Breast epithelium (tissue), 4 donors: ENCODE data around the gene SP140. TPM values are rescaled to one million over a fixed set of nuclear protein-coding genes. Genes with fewer than 3 reads are reported as not detected.

Source experiments
- DNase-seq, 2 donors: peaks; one replicate each; pipeline ENCODE4 v3.0.0-alpha.2; 2019; ENCODE audit warnings: low spot score in 2 of 2
- H3K27ac ChIP-seq, 2 donors: fragments of 200-600 bp; sonication (generic) in 1 of 2; one replicate each; pipeline ENCODE4 v1.5.1; 2016 to 2019; ENCODE audit warnings: mild to moderate bottlenecking in 1 of 2
- H3K27me3 ChIP-seq, 2 donors: fragments of 200-600 bp; sonication (generic) in 1 of 2; one replicate each; pipeline versions ENCODE4 v1.5.1 to v1.6.0; 2017 to 2019; ENCODE audit warnings: control low read depth in 1 of 2, mild to moderate bottlenecking in 1 of 2
- H3K36me3 ChIP-seq: fragments of 200-600 bp; one replicate; pipeline ENCODE4 v1.5.1; 2019
- H3K4me1 ChIP-seq, 2 donors: fragments of 200-600 bp; sonication (generic); one replicate each; pipeline ENCODE4 v1.5.1; 2016 to 2019; ENCODE audit warnings: control low read depth in 1 of 2
- H3K4me3 ChIP-seq, 3 donors: fragments of 200-600 bp; sonication (generic); 1 replicate in 2 of 3; 2 replicates in 1 of 3; pipeline ENCODE4 v1.5.1; 2016 to 2019; ENCODE audit warnings: mild to moderate bottlenecking in 3 of 3, moderate library complexity in 2 of 3
- H3K9me3 ChIP-seq, 2 donors: fragments of 200-600 bp; sonication (generic) in 1 of 2; one replicate each; pipeline ENCODE4 v1.5.1; 2016 to 2019; ENCODE audit warnings: control low read depth in 1 of 2
- CTCF ChIP-seq, 3 donors: fragments of 450-650 bp; IDR thresholded peaks; one replicate each; pipeline ENCODE4 v1.5.1; 2016 to 2017; ENCODE audit warnings: antibody characterized with exemption in 3 of 3, mild to moderate bottlenecking in 3 of 3, moderate library complexity in 3 of 3
- POLR2A ChIP-seq: fragments of 450-650 bp; IDR thresholded peaks from one replicate; pipeline ENCODE4 v1.6.1; 2016; ENCODE audit warnings: antibody characterized with exemption, mild to moderate bottlenecking, moderate library complexity
- POLR2AphosphoS5 ChIP-seq, 3 donors: sonication (generic); formaldehyde crosslinking; IDR thresholded peaks; one replicate each; pipeline ENCODE4 v1.6.1; 2017; ENCODE audit warnings: antibody characterized with exemption in 3 of 3
- intact Hi-C: fragments of 100-400 bp; cut with DNase I; formaldehyde crosslinking; loops from one replicate; pipeline ENCODE4 v1.15.1; 2023; ENCODE audit warnings: low total_unique reads
- total RNA-seq, 3 donors: library from RNA; depleted of rRNA; stranded (reverse); fragments of >200 nt; gene quantifications; one replicate each; pipeline ENCODE4 v1.1.0, GENCODE V29; 2016

SP140 gene
- total RNA-seq, 3 donors from 2014 or later: 1.1 to 7.9 (median 2.6) TPM

- H3K27me3 ChIP-seq: no peaks in the 10 kb centered on the region
- TF ChIP-seq POLR2AphosphoS5 (IDR thresholded peaks at IDR 0.05): no peak
- TF ChIP-seq CTCF (IDR thresholded peaks at IDR 0.05): no peak
- no peak for TF ChIP-seq POLR2A
- H3K9me3 ChIP-seq: no peaks in the 10 kb centered on the region
- H3K36me3 ChIP-seq: no peaks in the 10 kb centered on the region
- H3K4me1 ChIP-seq: no peaks in the 10 kb centered on the region
- H3K4me3 ChIP-seq: no peak overlapping the region
- no peak overlapping the region for H3K27ac ChIP-seq
- no peak for DNase-seq
- intact Hi-C loops: no loop called here
Measured at GRCh38 chr2:230224458-230224857, 1.1 kb upstream of the SP140 start.

- intact Hi-C loops: no loop called here
- Histone ChIP-seq H3K4me1 (no peaks in the 10 kb centered on the region), H3K27ac (no peak overlapping the region), H3K27me3 (no peaks in the 10 kb centered on the region), H3K4me3 (peak overlapping the region in 1 of 3 donors; percentile 5), H3K36me3 (no peaks in the 10 kb centered on the region), H3K9me3 (no peaks in the 10 kb centered on the region)
- TF ChIP-seq POLR2A (no peak), POLR2AphosphoS5 (IDR thresholded peaks at IDR 0.05) (no peak)
- DNase-seq: no peak
Measured at GRCh38 chr2:230226051-230226551, 565 bp downstream of the SP140 start.

DNA sequence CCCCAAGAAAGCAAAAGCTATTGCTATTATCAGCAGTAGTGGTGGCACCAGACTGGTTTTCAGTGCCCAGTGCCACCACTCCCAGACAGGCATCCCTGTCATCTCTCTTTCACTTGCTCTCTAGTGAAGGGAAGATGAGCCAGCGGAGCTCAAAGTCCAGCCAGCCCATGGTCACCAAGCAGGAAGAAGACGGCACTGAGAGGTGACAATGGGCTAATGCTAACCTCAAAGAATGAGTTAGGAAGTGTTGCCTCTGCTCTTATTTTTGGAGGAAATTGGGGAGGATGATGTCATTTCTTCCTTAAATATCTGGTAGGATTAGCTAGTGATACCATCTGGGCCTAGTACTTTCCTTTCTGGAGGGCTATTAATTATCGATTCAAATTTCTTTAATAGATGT, 1.7 kb downstream of the SP140 start:
- no peak for TF ChIP-seq POLR2A
- no peak for TF ChIP-seq POLR2AphosphoS5 (IDR thresholded peaks at IDR 0.05)
- no peak for TF ChIP-seq CTCF (IDR thresholded peaks at IDR 0.05)
- Histone ChIP-seq H3K27me3 (no peaks in the 10 kb centered on the region), H3K9me3 (no peaks in the 10 kb centered on the region), H3K4me1 (no peaks in the 10 kb centered on the region), H3K36me3 (no peaks in the 10 kb centered on the region), H3K4me3 (no peak overlapping the region), H3K27ac (no peak overlapping the region)
- intact Hi-C loops: no loop called here
- DNase-seq: no peak

DNA sequence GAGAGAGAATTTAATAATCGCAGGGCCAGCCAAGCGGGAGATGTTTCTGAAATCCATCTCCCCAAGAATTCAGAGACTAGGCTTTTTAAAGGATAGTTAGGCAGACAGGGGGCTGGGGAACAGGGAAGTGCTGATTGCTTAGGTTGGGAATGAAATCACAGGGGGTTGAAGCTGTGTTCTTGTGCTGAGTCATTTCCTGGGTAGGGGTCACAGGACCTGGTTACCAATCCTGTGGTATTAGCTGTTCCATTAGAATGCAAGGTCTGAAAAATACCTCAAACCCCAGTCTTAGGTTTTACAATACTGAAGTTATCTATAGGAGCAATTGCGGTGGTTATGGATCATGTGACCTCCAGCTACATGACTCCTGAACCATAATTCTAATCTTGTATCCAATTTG, 4.6 kb downstream of the SP140 start:
- TF ChIP-seq CTCF (IDR thresholded peaks at IDR 0.05) (no peak), POLR2AphosphoS5 (IDR thresholded peaks at IDR 0.05) (no peak), POLR2A (no peak)

DNA sequence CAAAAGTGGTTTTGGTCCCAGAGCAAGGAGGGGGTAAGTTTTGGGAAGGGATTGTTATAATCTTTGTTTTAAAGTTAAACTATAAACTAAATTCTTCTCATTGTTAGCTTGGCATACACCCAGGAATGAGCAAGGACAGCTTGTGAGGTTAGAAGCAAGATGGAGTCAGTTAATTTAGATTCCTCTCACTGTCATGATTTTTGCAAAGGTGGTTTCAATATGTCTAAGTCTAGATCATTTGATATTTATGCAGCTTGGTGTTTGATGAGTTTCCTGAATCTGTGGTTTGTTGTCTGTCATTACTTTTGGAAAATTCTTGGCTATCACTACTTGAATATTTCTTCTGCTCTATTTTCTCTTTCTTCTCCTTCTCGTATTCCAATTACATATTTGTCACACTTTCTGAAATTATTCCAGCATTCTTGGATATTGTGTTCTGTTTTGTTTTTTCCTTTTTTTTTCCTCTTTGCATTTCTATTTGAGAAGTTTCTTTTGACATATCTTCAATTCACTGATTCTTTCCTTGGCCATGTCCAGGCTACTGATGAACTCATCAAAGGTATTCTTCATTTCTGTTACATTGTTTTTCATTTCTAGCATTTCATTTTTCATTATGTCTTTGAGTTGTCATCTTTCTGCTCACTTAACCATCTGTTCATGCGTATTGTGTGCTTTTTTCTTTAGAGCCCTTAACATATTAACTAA, 5.1 kb downstream of the SP140 start:
- Histone ChIP-seq H3K4me1 (no peaks in the 10 kb centered on the region), H3K27me3 (no peaks in the 10 kb centered on the region), H3K27ac (no peak overlapping the region), H3K36me3 (no peaks in the 10 kb centered on the region), H3K9me3 (no peaks in the 10 kb centered on the region), H3K4me3 (no peak overlapping the region)
- DNase-seq: no peak
- intact Hi-C loops: no loop called here
- TF ChIP-seq POLR2AphosphoS5 (IDR thresholded peaks at IDR 0.05): no peak
- no peak for TF ChIP-seq CTCF (IDR thresholded peaks at IDR 0.05)
- TF ChIP-seq POLR2A: no peak

More for the DNA sequence above, 4.6 kb downstream of the SP140 start:
- Histone ChIP-seq H3K4me1 (no peaks in the 10 kb centered on the region), H3K4me3 (no peak overlapping the region), H3K36me3 (no peaks in the 10 kb centered on the region), H3K27me3 (no peaks in the 10 kb centered on the region), H3K9me3 (no peaks in the 10 kb centered on the region), H3K27ac (no peak overlapping the region)
- DNase-seq: no peak
- intact Hi-C loops: no loop called here
